ENCODE results near the gene OCRL. TPM values are rescaled to one million over a fixed set of nuclear protein-coding genes. Genes with fewer than 3 reads are reported as not detected.

OCRL gene
- total RNA-seq (1 to 10 TPM; 2.1 to 2.9 TPM), total RNA-seq (5.6 to 7.1 reads per million in 2 donors)

- H3K36me3 Mint-ChIP-seq (ENCODE audit: low read depth) = no peaks in the 10 kb centered on the region
- peak within 1 kb of the TSS; percentile 24 for H3K27ac Mint-ChIP-seq
These were observed at the start of gene OCRL for GRCh38 chrX:129540068-129540653. Gene OCRL, plus strand, starts transcription at chrX:129540259. Its CDS starts 181 bp downstream, at chrX:129540440.

GRCh38 chrX:129490330-129490729, 49.7 kb upstream of the OCRL start:
- no peaks in the 10 kb centered on the region for H3K36me3 Mint-ChIP-seq (ENCODE audit: low read depth)
- DNase-seq (no peak), ATAC-seq (no peak)
- H3K27ac Mint-ChIP-seq = no peak overlapping the region
- no peaks in the 10 kb centered on the region for H3K4me1 Mint-ChIP-seq
- no peaks in the 10 kb centered on the region for H3K27me3 Mint-ChIP-seq
- no peaks in the 10 kb centered on the region for H3K9me3 ChIP-seq (ENCODE audit: control insufficient read depth, low read length, poor library complexity, severe bottlenecking)
- no peak overlapping the region for H3K4me3 Mint-ChIP-seq

More at GRCh38 chrX:129540068-129540653, at the start of gene OCRL:
- ATAC-seq = peak; percentile 76
- no peaks in the 10 kb centered on the region for H3K9me3 ChIP-seq (ENCODE audit: control insufficient read depth, low read length, poor library complexity, severe bottlenecking)
- Mint-ChIP-seq H3K4me3 (peak within 1 kb of the TSS; percentile 87), H3K4me1 (peaks cover 9% of the 10 kb centered on the region), H3K27me3 (peaks cover 5% of the 10 kb centered on the region)
- DNase-seq = peak in 2 of 3 donors; percentile 14

GRCh38 chrX:129493643-129494042, 46.4 kb upstream of the OCRL start:
- peaks cover 7% of the 10 kb centered on the region for H3K27me3 Mint-ChIP-seq
- no peaks in the 10 kb centered on the region for H3K36me3 Mint-ChIP-seq (ENCODE audit: low read depth)
- H3K9me3 ChIP-seq (ENCODE audit: control insufficient read depth, low read length, poor library complexity, severe bottlenecking) = no peaks in the 10 kb centered on the region
- ATAC-seq = no peak
- no peaks in the 10 kb centered on the region for H3K4me1 Mint-ChIP-seq
- no peak overlapping the region for H3K4me3 Mint-ChIP-seq
- no peak for DNase-seq
- no peak overlapping the region for H3K27ac Mint-ChIP-seq

GRCh38 chrX:129494887-129495286, 45.2 kb upstream of the OCRL start:
- H3K27me3 Mint-ChIP-seq = peaks cover 7% of the 10 kb centered on the region
- no peaks in the 10 kb centered on the region for H3K9me3 ChIP-seq (ENCODE audit: control insufficient read depth, low read length, poor library complexity, severe bottlenecking)
- no peak for DNase-seq
- ATAC-seq = no peak
- no peaks in the 10 kb centered on the region for H3K4me1 Mint-ChIP-seq
- no peak overlapping the region for H3K27ac Mint-ChIP-seq
- no peak overlapping the region for H3K4me3 Mint-ChIP-seq
- no peaks in the 10 kb centered on the region for H3K36me3 Mint-ChIP-seq (ENCODE audit: low read depth)

GRCh38 chrX:129495900-129496299, 44.2 kb upstream of the OCRL start:
- Mint-ChIP-seq H3K4me3 (no peak overlapping the region), H3K4me1 (no peaks in the 10 kb centered on the region), H3K27ac (no peak overlapping the region), H3K27me3 (peaks cover 7% of the 10 kb centered on the region), H3K36me3 (ENCODE audit: low read depth) (no peaks in the 10 kb centered on the region)
- no peak for ATAC-seq
- H3K9me3 ChIP-seq (ENCODE audit: control insufficient read depth, low read length, poor library complexity, severe bottlenecking) = no peaks in the 10 kb centered on the region
- DNase-seq = no peak

GRCh38 chrX:129496625-129497024, 43.4 kb upstream of the OCRL start:
- Mint-ChIP-seq H3K27me3 (peaks cover 7% of the 10 kb centered on the region), H3K36me3 (ENCODE audit: low read depth) (no peaks in the 10 kb centered on the region), H3K4me3 (no peak overlapping the region), H3K27ac (no peak overlapping the region), H3K4me1 (no peaks in the 10 kb centered on the region)
- no peaks in the 10 kb centered on the region for H3K9me3 ChIP-seq (ENCODE audit: control insufficient read depth, low read length, poor library complexity, severe bottlenecking)
- DNase-seq (no peak), ATAC-seq (no peak)

- no peaks in the 10 kb centered on the region for H3K4me1 Mint-ChIP-seq
- H3K4me3 Mint-ChIP-seq = no peak overlapping the region
- H3K27ac Mint-ChIP-seq = no peak overlapping the region
- no peaks in the 10 kb centered on the region for H3K36me3 Mint-ChIP-seq (ENCODE audit: low read depth)
- H3K27me3 Mint-ChIP-seq = peaks cover 13% of the 10 kb centered on the region
- H3K9me3 ChIP-seq (ENCODE audit: control insufficient read depth, low read length, poor library complexity, severe bottlenecking) = no peaks in the 10 kb centered on the region
- ATAC-seq (no peak), DNase-seq (no peak)
These were observed 42.8 kb upstream of the OCRL start for GRCh38 chrX:129497146-129497843.

- H3K4me1 Mint-ChIP-seq = no peaks in the 10 kb centered on the region
- ATAC-seq = no peak
These were observed 29.7 kb upstream of the OCRL start for GRCh38 chrX:129510331-129510730.

GRCh38 chrX:129511689-129512088, 28.4 kb upstream of the OCRL start:
- DNase-seq (no peak), ATAC-seq (no peak)
- no peak overlapping the region for H3K27ac Mint-ChIP-seq
- H3K4me3 Mint-ChIP-seq = no peak overlapping the region
- H3K27me3 Mint-ChIP-seq = peaks cover 13% of the 10 kb centered on the region
- no peaks in the 10 kb centered on the region for H3K4me1 Mint-ChIP-seq
- H3K9me3 ChIP-seq (ENCODE audit: control insufficient read depth, low read length, poor library complexity, severe bottlenecking) = no peaks in the 10 kb centered on the region
- peaks cover 4% of the 10 kb centered on the region for H3K36me3 Mint-ChIP-seq (ENCODE audit: low read depth)

More at GRCh38 chrX:129510331-129510730, 29.7 kb upstream of the OCRL start:
- Mint-ChIP-seq H3K4me3 (no peak overlapping the region), H3K36me3 (ENCODE audit: low read depth) (peaks cover 4% of the 10 kb centered on the region), H3K27ac (no peak overlapping the region), H3K27me3 (peaks cover 9% of the 10 kb centered on the region)
- H3K9me3 ChIP-seq (ENCODE audit: control insufficient read depth, low read length, poor library complexity, severe bottlenecking) = no peaks in the 10 kb centered on the region
- no peak for DNase-seq

GRCh38 chrX:129512409-129512808, 27.6 kb upstream of the OCRL start:
- no peak for DNase-seq
- no peak for ATAC-seq
- no peaks in the 10 kb centered on the region for H3K4me1 Mint-ChIP-seq
- peaks cover 4% of the 10 kb centered on the region for H3K36me3 Mint-ChIP-seq (ENCODE audit: low read depth)
- no peak overlapping the region for H3K4me3 Mint-ChIP-seq
- no peak overlapping the region for H3K27ac Mint-ChIP-seq
- H3K27me3 Mint-ChIP-seq = peaks cover 13% of the 10 kb centered on the region
- H3K9me3 ChIP-seq (ENCODE audit: control insufficient read depth, low read length, poor library complexity, severe bottlenecking) = no peaks in the 10 kb centered on the region

GRCh38 chrX:129516402-129516801, 23.7 kb upstream of the OCRL start:
- Mint-ChIP-seq H3K27me3 (peaks cover 13% of the 10 kb centered on the region), H3K4me3 (no peak overlapping the region), H3K4me1 (no peaks in the 10 kb centered on the region), H3K27ac (no peak overlapping the region), H3K36me3 (ENCODE audit: low read depth) (peaks cover 4% of the 10 kb centered on the region)
- DNase-seq = no peak
- no peaks in the 10 kb centered on the region for H3K9me3 ChIP-seq (ENCODE audit: control insufficient read depth, low read length, poor library complexity, severe bottlenecking)
- ATAC-seq = no peak

GRCh38 chrX:129520151-129520550, 19.9 kb upstream of the OCRL start:
- H3K4me1 Mint-ChIP-seq = peaks cover 5% of the 10 kb centered on the region
- peaks cover 5% of the 10 kb centered on the region for H3K27me3 Mint-ChIP-seq
- H3K27ac Mint-ChIP-seq = no peak overlapping the region
- no peak for ATAC-seq
- no peaks in the 10 kb centered on the region for H3K36me3 Mint-ChIP-seq (ENCODE audit: low read depth)
- no peaks in the 10 kb centered on the region for H3K9me3 ChIP-seq (ENCODE audit: control insufficient read depth, low read length, poor library complexity, severe bottlenecking)
- no peak for DNase-seq
- H3K4me3 Mint-ChIP-seq = no peak overlapping the region

- H3K4me1 Mint-ChIP-seq = peaks cover 7% of the 10 kb centered on the region
- no peak for DNase-seq
- H3K36me3 Mint-ChIP-seq (ENCODE audit: low read depth) = no peaks in the 10 kb centered on the region
- no peak for ATAC-seq
- H3K27me3 Mint-ChIP-seq = no peaks in the 10 kb centered on the region
- H3K9me3 ChIP-seq (ENCODE audit: control insufficient read depth, low read length, poor library complexity, severe bottlenecking) = no peaks in the 10 kb centered on the region
- no peak overlapping the region for H3K27ac Mint-ChIP-seq
- H3K4me3 Mint-ChIP-seq = peak overlapping the region; percentile 85
These were observed 17.6 kb upstream of the OCRL start for GRCh38 chrX:129522184-129523078.

All from T-helper 17 cell (primary cell).